ENCODE measurements around the gene TTLL7.

Gene TTLL7

GRCh38 chr1:83998498-83999315 lies at the start of gene TTLL7:
Gene TTLL7, minus strand, starts transcription at chr1:83999132. Its CDS starts 46,921 bp downstream, at chr1:83952211.
- DNase-seq (ENCODE audit: extremely low read depth in 1 of 2, low read depth in 1 of 2) = peak in 1 of 2 donors; percentile 17

- DNase-seq (ENCODE audit: extremely low read depth in 1 of 2, low read depth in 1 of 2) = no peak
Observed at GRCh38 chr1:84042461-84042860, 43.5 kb upstream of the TTLL7 start.

GRCh38 chr1:84037758-84038611 lies 39.1 kb upstream of the TTLL7 start:
- no peak for DNase-seq (ENCODE audit: extremely low read depth in 1 of 2, low read depth in 1 of 2)

GRCh38 chr1:84031802-84032327 lies 32.9 kb upstream of the TTLL7 start:
- no peak for DNase-seq (ENCODE audit: extremely low read depth in 1 of 2, low read depth in 1 of 2)

GRCh38 chr1:84027368-84027767 lies 28.4 kb upstream of the TTLL7 start:
- DNase-seq (ENCODE audit: extremely low read depth in 1 of 2, low read depth in 1 of 2) = no peak

GRCh38 chr1:84025966-84026365 lies 27.0 kb upstream of the TTLL7 start:
- DNase-seq (ENCODE audit: extremely low read depth in 1 of 2, low read depth in 1 of 2) = no peak

- no peak for DNase-seq (ENCODE audit: extremely low read depth in 1 of 2, low read depth in 1 of 2)
Observed at GRCh38 chr1:84021822-84022221, 22.9 kb upstream of the TTLL7 start.

- DNase-seq (ENCODE audit: extremely low read depth in 1 of 2, low read depth in 1 of 2) = no peak
Observed at GRCh38 chr1:84020151-84020550, 21.2 kb upstream of the TTLL7 start.

GRCh38 chr1:84019217-84019616 lies 20.3 kb upstream of the TTLL7 start:
- DNase-seq (ENCODE audit: extremely low read depth in 1 of 2, low read depth in 1 of 2) = no peak

- DNase-seq (ENCODE audit: extremely low read depth in 1 of 2, low read depth in 1 of 2) = no peak
Observed at GRCh38 chr1:84013708-84014107, 14.8 kb upstream of the TTLL7 start.

- DNase-seq (ENCODE audit: extremely low read depth in 1 of 2, low read depth in 1 of 2) = no peak
Observed at GRCh38 chr1:84012018-84012417, 13.1 kb upstream of the TTLL7 start.

GRCh38 chr1:84010136-84010535 lies 11.2 kb upstream of the TTLL7 start:
- no peak for DNase-seq (ENCODE audit: extremely low read depth in 1 of 2, low read depth in 1 of 2)

- DNase-seq (ENCODE audit: extremely low read depth in 1 of 2, low read depth in 1 of 2) = no peak
Observed at GRCh38 chr1:84008631-84009030, 9.7 kb upstream of the TTLL7 start.

- DNase-seq (ENCODE audit: extremely low read depth in 1 of 2, low read depth in 1 of 2) = no peak
Observed at GRCh38 chr1:84006591-84006990, 7.7 kb upstream of the TTLL7 start.

- DNase-seq (ENCODE audit: extremely low read depth in 1 of 2, low read depth in 1 of 2) = no peak
Observed at GRCh38 chr1:84001501-84001900, 2.6 kb upstream of the TTLL7 start.

- no peak for DNase-seq (ENCODE audit: extremely low read depth in 1 of 2, low read depth in 1 of 2)
Observed at GRCh38 chr1:84000954-84001495, 2.1 kb upstream of the TTLL7 start.

GRCh38 chr1:84000196-84000885 lies 1.4 kb upstream of the TTLL7 start:
- DNase-seq (ENCODE audit: extremely low read depth in 1 of 2, low read depth in 1 of 2) = no peak

- DNase-seq (ENCODE audit: extremely low read depth in 1 of 2, low read depth in 1 of 2) = no peak
Observed at GRCh38 chr1:83999316-83999819, 436 bp upstream of the TTLL7 start.

- DNase-seq (ENCODE audit: extremely low read depth in 1 of 2, low read depth in 1 of 2) = no peak
Observed at GRCh38 chr1:83998205-83998497, 781 bp downstream of the TTLL7 start.

- no peak for DNase-seq (ENCODE audit: extremely low read depth in 1 of 2, low read depth in 1 of 2)
Observed at GRCh38 chr1:83997631-83998030, 1.3 kb downstream of the TTLL7 start.

GRCh38 chr1:83996621-83997020 lies 2.3 kb downstream of the TTLL7 start:
- no peak for DNase-seq (ENCODE audit: extremely low read depth in 1 of 2, low read depth in 1 of 2)

Data from activated CD8-positive, alpha-beta memory T cell treated with anti-CD3 and anti-CD28 coated beads for 1 hour (primary cell).